Endothelial cell of umbilical vein (primary cell): ENCODE data around the gene ATP13A2. TPM values are rescaled to one million over a fixed set of nuclear protein-coding genes. Genes with fewer than 3 reads are reported as not detected.

Experiments used
- BruUV-seq: library from RNA; stranded (reverse); fragments of 400-500 nt; replicated peaks from 2 replicates; lab custom pipeline; 2021; lab: Mats Ljungman, UMichigan
- CTCF ChIA-PET: fragments of 300-600, 350-600 bp; sonication (Branson Sonifier 250); formaldehyde crosslinking; loops from one replicate; lab custom pipeline; 2021; ENCODE audit warnings: antibody characterized with exemption, inconsistent platforms; lab: Charles Lee
- POLR2A ChIA-PET: fragments of 300-600, 350-600 bp; sonication (Branson Sonifier 250); formaldehyde crosslinking; loops from one replicate; lab custom pipeline; 2021; ENCODE audit warnings: antibody characterized with exemption, inconsistent platforms; lab: Charles Lee
- DNase-seq: peaks from one replicate; pipeline ENCODE4 v3.0.0-alpha.2; 2011; ENCODE audit warnings: low read depth, low spot score
- FAIRE-seq: peaks from 2 replicates; lab custom pipeline; 2011; peaks lifted over from hg19 to GRCh38; lab: Jason Lieb, UNC
- H2AFZ ChIP-seq: 2 replicates; pipeline ENCODE4 v1.6.0; 2012; ENCODE audit warnings: low read depth, low read length, control low read depth, inconsistent platforms
- H3K27ac ChIP-seq: 2 replicates; pipeline ENCODE4 v1.5.1; 2011; ENCODE audit warnings: low read depth, mild to moderate bottlenecking, control low read depth, low read length, moderate library complexity; ENCODE audit not compliant: insufficient read depth
- H3K27me3 ChIP-seq, 2 experiments: 2 replicates each; pipeline versions ENCODE4 v1.6.0 to v1.6.1; 2011; ENCODE audit warnings: low read length in 2 of 2, mixed read lengths in 1 of 2; ENCODE audit not compliant: control insufficient read depth in 2 of 2, insufficient read depth in 2 of 2
- H3K36me3 ChIP-seq, 2 experiments: 2 replicates in 1 of 2; 3 replicates in 1 of 2; pipeline ENCODE4 v1.5.1; 2011; ENCODE audit warnings: low read length in 2 of 2, mild to moderate bottlenecking in 1 of 2, moderate library complexity in 1 of 2; ENCODE audit not compliant: control insufficient read depth in 2 of 2, insufficient read depth in 2 of 2; ENCODE audit errors: extremely low read depth in 1 of 2
- H3K4me1 ChIP-seq: 3 replicates; pipeline ENCODE4 v1.5.1; 2011; ENCODE audit warnings: mild to moderate bottlenecking, low read length; ENCODE audit not compliant: control insufficient read depth, insufficient read depth; ENCODE audit errors: extremely low read depth
- H3K4me2 ChIP-seq: 2 replicates; pipeline ENCODE4 v1.6.1; 2011; ENCODE audit warnings: low read length, control low read depth, mixed read lengths; ENCODE audit not compliant: insufficient read depth
- H3K4me3 ChIP-seq, 3 experiments: fragments of 200-600 bp in 1 of 3; sonication (generic), shearing (Covaris generic) in 1 of 3; replicated peaks in 1 of 3; 2 replicates each; pipeline ENCODE4 v1.5.1; 2011 to 2016; ENCODE audit warnings: control low read depth in 3 of 3, low read length in 3 of 3, mild to moderate bottlenecking in 2 of 3, inconsistent platforms in 1 of 3, low read depth in 1 of 3, moderate library complexity in 1 of 3; ENCODE audit not compliant: insufficient read depth in 1 of 3
- H3K79me2 ChIP-seq: 2 replicates; pipeline ENCODE4 v1.6.0; 2012; ENCODE audit warnings: low read length, inconsistent platforms; ENCODE audit not compliant: control insufficient read depth, insufficient read depth
- H3K9ac ChIP-seq: replicated peaks from 2 replicates; pipeline ENCODE3; 2011; ENCODE audit warnings: low read length, control low read depth; ENCODE audit not compliant: insufficient read depth; ENCODE audit errors: extremely low read depth
- H3K9me1 ChIP-seq: replicated peaks from 3 replicates; pipeline ENCODE4 v1.6.0; 2011; ENCODE audit warnings: mild to moderate bottlenecking, low read length; ENCODE audit not compliant: control insufficient read depth, insufficient read depth; ENCODE audit errors: extremely low read depth
- H3K9me3 ChIP-seq: replicated peaks from 2 replicates; pipeline ENCODE4 v1.5.1; 2012; ENCODE audit warnings: low read length, inconsistent platforms; ENCODE audit not compliant: control insufficient read depth, insufficient read depth
- H4K20me1 ChIP-seq: replicated peaks from 2 replicates; pipeline ENCODE3; 2011; ENCODE audit warnings: mild to moderate bottlenecking, low read length; ENCODE audit not compliant: control insufficient read depth, insufficient read depth; ENCODE audit errors: extremely low read depth
- EZH2 ChIP-seq: IDR thresholded peaks from 2 replicates; pipeline ENCODE4 v1.6.1; 2012; ENCODE audit warnings: borderline replicate concordance, low read depth, mild to moderate bottlenecking, moderate library complexity, low read length, inconsistent platforms; ENCODE audit not compliant: severe bottlenecking
- FOS ChIP-seq: IDR thresholded peaks from 2 replicates; pipeline ENCODE4 v1.6.1; 2011; ENCODE audit warnings: mild to moderate bottlenecking, low read length, moderate library complexity, borderline replicate concordance; ENCODE audit not compliant: insufficient read depth
- GATA2 ChIP-seq: IDR thresholded peaks from 2 replicates; pipeline ENCODE4 v1.7.0; 2011; ENCODE audit warnings: low read depth, mild to moderate bottlenecking, moderate library complexity, mixed read lengths, low read length; ENCODE audit not compliant: insufficient read length, insufficient read depth
- JUN ChIP-seq: IDR thresholded peaks from 2 replicates; pipeline ENCODE4 v1.6.1; 2011; ENCODE audit warnings: borderline replicate concordance, low read depth; ENCODE audit not compliant: insufficient read length, insufficient read depth
- MYC ChIP-seq: IDR thresholded peaks from one replicate; pipeline ENCODE4 v1.6.1; 2011; ENCODE audit warnings: mild to moderate bottlenecking, low read depth, low read length
- POLR2A ChIP-seq: IDR thresholded peaks from 2 replicates; pipeline ENCODE4 v1.6.1; 2012; ENCODE audit warnings: low read depth, mild to moderate bottlenecking, control low read depth, low read length
- POLR2AphosphoS5 ChIP-seq: IDR thresholded peaks from 2 replicates; pipeline ENCODE4 v1.6.1; 2012; ENCODE audit warnings: low read depth, mild to moderate bottlenecking, control low read depth, low read length, moderate library complexity; ENCODE audit not compliant: insufficient read depth
- dilution Hi-C: fragments of 300-500 bp; cut with MboI; formaldehyde crosslinking; loops from one replicate; pipeline ENCODE4 v1.15.0; 2019; ENCODE audit warnings: low sequenced_read_pairs; ENCODE audit not compliant: extremely low pct_ligation_motif_present
- intact Hi-C: fragments of 100-400 bp; cut with micrococcal nuclease; formaldehyde crosslinking; loops from one replicate; pipeline ENCODE4 v1.10.0; 2022
- polyA plus RNA-seq, 4 experiments: library from polyadenylated mRNA; depleted of rRNA in 3 of 4; stranded (reverse) in 3 of 4; unstranded in 1 of 4; fragments of >200 nt; gene quantifications; 2 replicates each; pipeline versions ENCODE4 v1.2.1 to v1.2.3, GENCODE V29; 2011 to 2012; ENCODE audit warnings: missing spikeins in 1 of 4
- total RNA-seq: library from RNA; stranded (reverse); gene quantifications from 2 replicates; pipeline ENCODE4 v1.2.3, GENCODE V29; 2021
- TF ChIP-seq, protein P1 (sequence below), 2 donors: IDR thresholded peaks; 1 replicate in 1 of 2; 2 replicates in 1 of 2; pipeline ENCODE4 v1.5.1; 2011; ENCODE audit warnings: low read length in 2 of 2, mild to moderate bottlenecking in 2 of 2, moderate library complexity in 2 of 2, control low read depth in 1 of 2, inconsistent platforms in 1 of 2, low read depth in 1 of 2; ENCODE audit not compliant: insufficient read depth in 1 of 2; ENCODE audit errors: extremely low read depth in 1 of 2
- TF ChIP-seq, protein P2 (sequence below): IDR thresholded peaks from 2 replicates; pipeline ENCODE4 v1.6.1; 2011; ENCODE audit not compliant: insufficient read depth, insufficient read length

Gene ATP13A2
- total and polyA plus RNA-seq, 2 donors (not counting 3 experiments of a cell fraction or from before 2014, with no cell fraction given) = 44.9 to 60.6 TPM

DNA sequence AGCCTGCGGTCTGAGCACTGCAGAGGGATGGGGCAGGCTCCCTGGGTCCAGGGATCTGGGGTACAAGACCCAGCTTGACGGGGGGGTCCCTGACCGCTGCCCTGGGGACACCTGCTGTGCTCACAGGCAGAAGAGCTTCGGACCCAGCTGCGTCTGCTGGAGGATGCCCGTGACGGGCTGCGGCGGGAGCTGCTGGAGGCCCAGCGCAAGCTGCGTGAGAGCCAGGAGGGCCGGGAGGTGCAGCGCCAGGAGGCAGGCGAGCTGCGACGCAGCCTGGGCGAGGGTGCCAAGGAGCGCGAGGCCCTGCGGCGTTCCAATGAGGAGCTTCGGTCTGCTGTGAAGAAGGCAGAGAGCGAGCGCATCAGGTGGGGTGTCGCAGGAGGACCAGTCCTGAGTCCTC, 56.5 kb downstream of the ATP13A2 start:
- DNase-seq (no peak), FAIRE-seq (no peak)
- dilution Hi-C loops = no loop called here
- H2AFZ ChIP-seq = no peak overlapping the region
- no TSS peak for BruUV-seq
- no peaks in the 10 kb centered on the region for H3K9me1 ChIP-seq
- H3K4me1 ChIP-seq = no peaks in the 10 kb centered on the region
- no peaks in the 10 kb centered on the region for H3K79me2 ChIP-seq
- TF ChIP-seq EZH2 (no peak), POLR2AphosphoS5 (no peak), GATA2 (no peak), MYC (no peak), POLR2A (no peak), FOS (no peak), JUN (no peak)
- TF ChIP-seq, protein P1, sequence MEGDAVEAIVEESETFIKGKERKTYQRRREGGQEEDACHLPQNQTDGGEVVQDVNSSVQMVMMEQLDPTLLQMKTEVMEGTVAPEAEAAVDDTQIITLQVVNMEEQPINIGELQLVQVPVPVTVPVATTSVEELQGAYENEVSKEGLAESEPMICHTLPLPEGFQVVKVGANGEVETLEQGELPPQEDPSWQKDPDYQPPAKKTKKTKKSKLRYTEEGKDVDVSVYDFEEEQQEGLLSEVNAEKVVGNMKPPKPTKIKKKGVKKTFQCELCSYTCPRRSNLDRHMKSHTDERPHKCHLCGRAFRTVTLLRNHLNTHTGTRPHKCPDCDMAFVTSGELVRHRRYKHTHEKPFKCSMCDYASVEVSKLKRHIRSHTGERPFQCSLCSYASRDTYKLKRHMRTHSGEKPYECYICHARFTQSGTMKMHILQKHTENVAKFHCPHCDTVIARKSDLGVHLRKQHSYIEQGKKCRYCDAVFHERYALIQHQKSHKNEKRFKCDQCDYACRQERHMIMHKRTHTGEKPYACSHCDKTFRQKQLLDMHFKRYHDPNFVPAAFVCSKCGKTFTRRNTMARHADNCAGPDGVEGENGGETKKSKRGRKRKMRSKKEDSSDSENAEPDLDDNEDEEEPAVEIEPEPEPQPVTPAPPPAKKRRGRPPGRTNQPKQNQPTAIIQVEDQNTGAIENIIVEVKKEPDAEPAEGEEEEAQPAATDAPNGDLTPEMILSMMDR (IDR thresholded peaks at IDR 0.05; ENCODE audit: extremely low read depth in 1 of 2, insufficient read depth in 1 of 2, low read depth in 1 of 2, low read length in 2 of 2) = no peak
- TF ChIP-seq, protein P2, sequence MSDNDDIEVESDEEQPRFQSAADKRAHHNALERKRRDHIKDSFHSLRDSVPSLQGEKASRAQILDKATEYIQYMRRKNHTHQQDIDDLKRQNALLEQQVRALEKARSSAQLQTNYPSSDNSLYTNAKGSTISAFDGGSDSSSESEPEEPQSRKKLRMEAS = no peak
- H3K27me3 ChIP-seq = no peaks in the 10 kb centered on the region
- no peaks in the 10 kb centered on the region for H4K20me1 ChIP-seq
- intact Hi-C loops = no loop called here
- ChIA-PET CTCF (interaction anchor here (0.6 to 1.4 kb wide), 2 partner anchors 29 to 91 kb away, joined by 3 to 4 read pairs; no protein-coding TSS in a partner anchor), POLR2A (no interaction called here)
- H3K4me3 ChIP-seq = no peak overlapping the region
- H3K36me3 ChIP-seq = no peaks in the 10 kb centered on the region
- no peak overlapping the region for H3K4me2 ChIP-seq
- H3K9ac ChIP-seq = no peak overlapping the region
- H3K27ac ChIP-seq = no peak overlapping the region
- no peaks in the 10 kb centered on the region for H3K9me3 ChIP-seq
